ENCODE measurements around the gene CCDC54. TPM values are rescaled to one million over a fixed set of nuclear protein-coding genes. Genes with fewer than 3 reads are reported as not detected.

CCDC54 gene
- total and polyA plus RNA-seq, 4 donors: not detected

DNA sequence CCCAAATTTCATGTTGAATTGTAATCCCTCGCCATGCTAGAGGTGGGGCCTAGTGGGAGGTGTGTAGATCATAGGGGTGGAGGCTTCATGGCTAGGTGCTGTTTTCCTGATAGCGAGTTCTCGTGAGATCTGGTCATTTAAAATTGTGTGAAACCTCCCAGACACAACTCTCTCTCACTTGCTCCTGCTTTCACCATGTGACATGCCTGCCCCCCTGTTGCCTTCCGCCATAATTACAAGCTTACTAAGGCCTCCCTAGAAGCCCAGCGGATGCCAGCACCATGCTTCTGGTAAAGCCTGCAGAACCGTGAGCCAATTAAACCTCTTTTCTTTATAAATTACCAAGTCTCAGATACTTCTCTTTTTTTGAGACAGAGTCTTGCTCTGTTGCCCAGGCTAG, 36.0 kb downstream of the CCDC54 start:
- intact Hi-C loops (cut with DNase I): no loop called here
- Histone ChIP-seq H3K4me1 (ENCODE audit: control insufficient read depth in 1 of 2, insufficient read depth in 2 of 2, low read length in 2 of 2) (no peaks in the 10 kb centered on the region), H3K36me3 (ENCODE audit: control insufficient read depth in 1 of 2, insufficient read depth in 2 of 2, low read length in 1 of 2) (no peaks in the 10 kb centered on the region), H3K4me3 (ENCODE audit: low read length in 2 of 2) (no peak overlapping the region), H3K27me3 (ENCODE audit: control insufficient read depth in 1 of 2, insufficient read depth in 2 of 2, low read length in 1 of 2) (no peaks in the 10 kb centered on the region), H3K27ac (ENCODE audit: low read depth in 1 of 2, low read length in 2 of 2) (no peak overlapping the region), H3K9me3 (ENCODE audit: control insufficient read depth, low read length) (peaks cover 5% of the 10 kb centered on the region)
- WGBS, 2 donors: 96 to 97% methylated on average over 6 of the region's 6 CpGs
- ATAC-seq (ENCODE audit: low FRiP score): no peak
- no peak for DNase-seq

DNA sequence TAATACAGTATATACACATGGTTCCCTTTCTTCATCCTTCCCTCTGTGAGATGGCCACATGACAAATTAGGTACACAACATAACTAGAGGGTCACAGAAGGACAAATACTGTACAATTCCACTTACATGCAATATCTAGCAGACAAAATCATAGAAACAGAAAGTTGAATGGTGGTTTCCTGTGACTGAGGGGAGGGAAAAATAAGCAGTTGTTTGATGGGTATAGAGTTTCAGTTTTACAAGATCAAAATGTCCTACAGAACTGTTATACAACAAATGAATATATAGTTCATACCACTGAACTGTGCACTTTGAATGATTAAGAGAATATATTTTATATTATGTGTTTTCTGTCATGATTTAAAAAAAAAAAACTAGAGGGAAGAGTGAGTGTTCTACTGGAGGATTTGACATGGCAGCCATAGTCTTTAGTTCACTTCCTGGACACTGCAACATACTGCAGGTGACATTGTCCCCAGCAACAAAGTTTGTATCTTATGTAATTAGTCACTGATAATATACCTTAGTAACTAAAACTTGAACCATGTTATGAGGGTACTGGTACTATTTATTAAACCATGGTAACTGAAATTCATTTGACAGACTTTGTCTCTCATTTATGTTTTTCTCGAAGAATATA, 37.2 kb downstream of the CCDC54 start:
- H3K27ac ChIP-seq (ENCODE audit: low read depth in 1 of 2, low read length in 2 of 2): no peak overlapping the region
- intact Hi-C loops (cut with DNase I): no loop called here
- no peaks in the 10 kb centered on the region for H3K36me3 ChIP-seq (ENCODE audit: control insufficient read depth in 1 of 2, insufficient read depth in 2 of 2, low read length in 1 of 2)
- no peak for DNase-seq
- no peaks in the 10 kb centered on the region for H3K9me3 ChIP-seq (ENCODE audit: control insufficient read depth, low read length)
- no peak overlapping the region for H3K4me3 ChIP-seq (ENCODE audit: low read length in 2 of 2)
- 91 to 98% methylated on average over 1 of the region's 1 CpG for WGBS, 2 donors
- no peaks in the 10 kb centered on the region for H3K4me1 ChIP-seq (ENCODE audit: control insufficient read depth in 1 of 2, insufficient read depth in 2 of 2, low read length in 2 of 2)
- ATAC-seq (ENCODE audit: low FRiP score): no peak
- H3K27me3 ChIP-seq (ENCODE audit: control insufficient read depth in 1 of 2, insufficient read depth in 2 of 2, low read length in 1 of 2): no peaks in the 10 kb centered on the region

DNA sequence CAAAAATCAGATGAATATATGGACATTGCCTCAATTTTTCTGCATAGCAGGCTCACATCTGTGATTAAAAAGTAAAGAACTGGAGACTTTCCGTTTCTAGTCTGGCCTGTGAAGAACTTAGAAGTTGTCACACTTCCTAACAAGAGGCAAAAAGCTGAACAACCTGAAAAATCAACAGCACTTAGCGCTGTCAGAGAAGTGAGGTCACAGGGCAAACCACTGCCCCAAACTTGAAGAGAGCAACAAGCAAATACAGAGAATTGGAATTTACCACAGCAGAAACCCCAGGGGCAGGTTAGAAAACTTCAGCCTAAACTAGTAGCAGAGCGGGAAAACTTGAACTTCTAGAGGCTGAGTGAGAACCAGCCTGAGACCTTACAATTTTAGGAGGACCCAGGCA, 38.9 kb downstream of the CCDC54 start:
- ATAC-seq (ENCODE audit: low FRiP score) (no peak), DNase-seq (no peak)
- WGBS, 2 donors: 91 to 92% methylated on average over 3 of the region's 3 CpGs
- H3K27ac ChIP-seq (ENCODE audit: low read depth in 1 of 2, low read length in 2 of 2): no peak overlapping the region
- no peaks in the 10 kb centered on the region for H3K36me3 ChIP-seq (ENCODE audit: control insufficient read depth in 1 of 2, insufficient read depth in 2 of 2, low read length in 1 of 2)
- H3K4me1 ChIP-seq (ENCODE audit: control insufficient read depth in 1 of 2, insufficient read depth in 2 of 2, low read length in 2 of 2): no peaks in the 10 kb centered on the region
- intact Hi-C loops (cut with DNase I): no loop called here
- H3K4me3 ChIP-seq (ENCODE audit: low read length in 2 of 2): no peak overlapping the region
- no peaks in the 10 kb centered on the region for H3K27me3 ChIP-seq (ENCODE audit: control insufficient read depth in 1 of 2, insufficient read depth in 2 of 2, low read length in 1 of 2)
- no peaks in the 10 kb centered on the region for H3K9me3 ChIP-seq (ENCODE audit: control insufficient read depth, low read length)

DNA sequence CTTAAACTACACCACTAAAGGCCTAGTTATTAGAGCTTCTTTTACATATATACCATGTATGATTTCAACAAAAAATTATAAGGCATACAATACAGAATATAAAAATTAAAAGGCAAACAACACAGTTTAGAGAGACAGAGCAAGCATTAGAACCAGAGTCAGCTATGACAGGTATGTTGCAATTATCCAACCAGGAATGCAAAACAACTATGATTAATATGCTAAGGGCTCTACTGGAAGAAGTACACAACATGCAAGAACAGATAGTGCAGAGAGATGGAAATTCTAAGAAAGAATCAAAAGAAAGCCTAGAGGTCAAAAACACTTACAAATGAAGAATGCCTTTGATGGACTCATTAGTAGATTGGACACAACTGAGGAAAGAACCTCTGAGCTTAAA, 39.6 kb downstream of the CCDC54 start:
- Histone ChIP-seq H3K9me3 (ENCODE audit: control insufficient read depth, low read length) (no peaks in the 10 kb centered on the region), H3K36me3 (ENCODE audit: control insufficient read depth in 1 of 2, insufficient read depth in 2 of 2, low read length in 1 of 2) (no peaks in the 10 kb centered on the region), H3K4me3 (ENCODE audit: low read length in 2 of 2) (no peak overlapping the region), H3K4me1 (ENCODE audit: control insufficient read depth in 1 of 2, insufficient read depth in 2 of 2, low read length in 2 of 2) (no peaks in the 10 kb centered on the region), H3K27ac (ENCODE audit: low read depth in 1 of 2, low read length in 2 of 2) (no peak overlapping the region), H3K27me3 (ENCODE audit: control insufficient read depth in 1 of 2, insufficient read depth in 2 of 2, low read length in 1 of 2) (no peaks in the 10 kb centered on the region)
- DNase-seq (no peak), ATAC-seq (ENCODE audit: low FRiP score) (no peak)
- intact Hi-C loops (cut with DNase I): no loop called here

DNA sequence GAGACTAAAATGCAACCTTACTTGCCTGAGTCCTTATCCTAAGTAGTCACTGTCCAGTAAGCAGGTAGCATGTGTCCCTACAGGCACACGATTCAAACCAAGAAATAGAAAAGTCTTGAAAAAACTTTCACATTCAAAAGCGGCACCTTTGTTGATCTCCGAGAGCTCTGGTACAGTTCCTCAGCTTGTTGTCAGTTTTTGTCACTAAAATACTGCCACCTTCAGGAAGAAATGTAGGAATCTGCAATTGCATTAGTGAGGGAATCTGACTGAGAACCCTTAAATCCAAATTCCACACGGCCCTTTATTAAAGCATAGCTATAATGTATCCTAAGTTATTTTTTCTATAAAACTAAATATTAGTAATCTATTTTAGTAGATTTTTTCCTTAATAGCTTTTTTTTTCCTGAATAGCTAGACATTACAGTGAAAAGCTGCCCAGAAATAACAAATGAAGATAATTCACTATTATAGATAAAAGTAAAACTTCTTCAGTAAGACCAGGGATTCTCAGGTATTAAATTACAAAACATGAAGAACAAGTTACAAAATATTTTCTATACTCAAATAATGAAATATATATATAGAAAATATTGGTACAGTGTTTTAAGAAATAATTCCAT, 44.0 kb downstream of the CCDC54 start:
- no peaks in the 10 kb centered on the region for H3K36me3 ChIP-seq (ENCODE audit: control insufficient read depth in 1 of 2, insufficient read depth in 2 of 2, low read length in 1 of 2)
- peak overlapping the region; percentile 20 to 54 for H3K4me3 ChIP-seq (ENCODE audit: low read length in 2 of 2)
- no peaks in the 10 kb centered on the region for H3K4me1 ChIP-seq (ENCODE audit: control insufficient read depth in 1 of 2, insufficient read depth in 2 of 2, low read length in 2 of 2)
- peak; percentile 69 for ATAC-seq (ENCODE audit: low FRiP score)
- H3K9me3 ChIP-seq (ENCODE audit: control insufficient read depth, low read length): no peaks in the 10 kb centered on the region
- no peak overlapping the region for H3K27ac ChIP-seq (ENCODE audit: low read depth in 1 of 2, low read length in 2 of 2)
- DNase-seq: no peak
- H3K27me3 ChIP-seq (ENCODE audit: control insufficient read depth in 1 of 2, insufficient read depth in 2 of 2, low read length in 1 of 2): no peaks in the 10 kb centered on the region
- WGBS, 2 donors: 1% methylated on average over 4 of the region's 4 CpGs
- intact Hi-C loops (cut with DNase I): loop anchor here (5.0 kb wide), 1 partner anchor 149 kb away; no protein-coding TSS in a partner anchor

DNA sequence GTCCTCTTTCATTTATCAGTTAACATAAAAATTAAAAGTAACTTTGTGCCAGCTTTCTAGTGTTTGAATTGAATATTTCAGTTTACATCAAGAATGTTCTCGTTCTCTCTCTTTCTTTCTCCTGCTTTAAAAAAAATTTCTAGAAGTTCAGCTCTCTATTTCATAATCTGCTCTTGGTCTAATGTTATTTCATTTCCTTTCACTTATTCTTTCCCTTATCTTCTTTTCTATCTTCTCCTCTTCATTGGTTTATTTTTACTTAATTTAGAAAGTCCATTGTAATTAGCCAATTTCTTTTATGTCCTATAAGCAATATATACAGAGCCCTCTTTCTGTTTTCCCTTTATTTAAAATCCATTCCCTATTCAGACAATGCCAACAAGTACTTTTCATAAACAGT, 44.6 kb downstream of the CCDC54 start:
- H3K9me3 ChIP-seq (ENCODE audit: control insufficient read depth, low read length): no peaks in the 10 kb centered on the region
- ATAC-seq (ENCODE audit: low FRiP score): no peak
- 93 to 95% methylated on average over 1 of the region's 1 CpG for WGBS, 2 donors
- intact Hi-C loops (cut with DNase I): loop anchor here (5.0 kb wide), 1 partner anchor 150 kb away; no protein-coding TSS in a partner anchor
- H3K4me1 ChIP-seq (ENCODE audit: control insufficient read depth in 1 of 2, insufficient read depth in 2 of 2, low read length in 2 of 2): no peaks in the 10 kb centered on the region
- H3K4me3 ChIP-seq (ENCODE audit: low read length in 2 of 2): no peak overlapping the region
- H3K27me3 ChIP-seq (ENCODE audit: control insufficient read depth in 1 of 2, insufficient read depth in 2 of 2, low read length in 1 of 2): no peaks in the 10 kb centered on the region
- no peaks in the 10 kb centered on the region for H3K36me3 ChIP-seq (ENCODE audit: control insufficient read depth in 1 of 2, insufficient read depth in 2 of 2, low read length in 1 of 2)
- no peak overlapping the region for H3K27ac ChIP-seq (ENCODE audit: low read depth in 1 of 2, low read length in 2 of 2)
- DNase-seq: no peak

DNA sequence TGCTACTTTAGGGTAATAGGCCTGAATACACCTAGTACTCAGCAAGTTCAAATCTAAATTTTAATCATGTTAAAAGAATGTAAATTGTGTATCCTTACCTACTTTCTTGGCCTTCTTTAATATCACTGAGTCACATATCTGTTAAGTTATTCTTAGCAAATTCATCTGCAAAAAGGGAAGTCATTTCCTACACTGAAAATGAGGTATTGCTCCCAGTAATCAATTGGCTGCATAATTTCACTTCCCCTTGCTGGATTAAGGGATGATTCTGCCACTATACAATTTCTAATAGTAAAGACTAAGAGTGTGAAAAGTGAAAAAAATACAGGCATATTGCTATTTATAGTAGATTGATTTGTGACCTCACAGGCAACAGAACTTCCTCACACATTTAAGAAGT, 47.8 kb downstream of the CCDC54 start:
- Histone ChIP-seq H3K9me3 (ENCODE audit: control insufficient read depth, low read length) (no peaks in the 10 kb centered on the region), H3K27ac (ENCODE audit: low read depth in 1 of 2, low read length in 2 of 2) (no peak overlapping the region), H3K36me3 (ENCODE audit: control insufficient read depth in 1 of 2, insufficient read depth in 2 of 2, low read length in 1 of 2) (no peaks in the 10 kb centered on the region), H3K4me1 (ENCODE audit: control insufficient read depth in 1 of 2, insufficient read depth in 2 of 2, low read length in 2 of 2) (no peaks in the 10 kb centered on the region), H3K27me3 (ENCODE audit: control insufficient read depth in 1 of 2, insufficient read depth in 2 of 2, low read length in 1 of 2) (no peaks in the 10 kb centered on the region), H3K4me3 (ENCODE audit: low read length in 2 of 2) (no peak overlapping the region)
- ATAC-seq (ENCODE audit: low FRiP score): no peak
- intact Hi-C loops (cut with DNase I): no loop called here
- no peak for DNase-seq

DNA sequence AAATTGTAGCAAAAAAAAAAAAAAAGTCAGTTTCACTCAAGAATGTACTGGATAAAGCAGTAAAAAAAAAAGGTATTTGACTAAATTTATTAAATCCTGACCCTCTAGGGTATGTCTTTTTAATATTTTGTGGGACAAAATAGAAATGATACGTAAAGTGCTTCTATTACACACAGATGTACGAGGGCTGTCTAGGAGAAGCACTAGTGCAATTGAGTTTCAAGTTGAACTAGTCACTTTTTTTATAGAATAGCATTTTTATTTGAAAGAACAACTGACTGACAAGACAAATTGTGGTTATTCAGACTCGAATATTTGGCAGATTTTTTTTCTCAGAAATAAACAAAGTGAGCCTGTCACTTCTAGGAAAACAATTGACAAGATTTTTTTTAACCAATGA, 49.0 kb downstream of the CCDC54 start:
- Histone ChIP-seq H3K9me3 (ENCODE audit: control insufficient read depth, low read length) (no peaks in the 10 kb centered on the region), H3K4me3 (ENCODE audit: low read length in 2 of 2) (no peak overlapping the region), H3K36me3 (ENCODE audit: control insufficient read depth in 1 of 2, insufficient read depth in 2 of 2, low read length in 1 of 2) (no peaks in the 10 kb centered on the region), H3K27ac (ENCODE audit: low read depth in 1 of 2, low read length in 2 of 2) (no peak overlapping the region), H3K27me3 (ENCODE audit: control insufficient read depth in 1 of 2, insufficient read depth in 2 of 2, low read length in 1 of 2) (no peaks in the 10 kb centered on the region), H3K4me1 (ENCODE audit: control insufficient read depth in 1 of 2, insufficient read depth in 2 of 2, low read length in 2 of 2) (no peaks in the 10 kb centered on the region)
- WGBS, 2 donors: 67 to 76% methylated on average over 3 of the region's 3 CpGs
- intact Hi-C loops (cut with DNase I): no loop called here
- no peak for ATAC-seq (ENCODE audit: low FRiP score)
- no peak for DNase-seq

Data from aorta (tissue), 5 donors.